ENCODE measurements around the gene CYP2A13.
"Not testable (repeated sequence)": the region's sequence is repeated elsewhere in the genome, so short reads cannot be mapped to it uniquely, and the experiment has no call there.

Gene CYP2A13, protein sequence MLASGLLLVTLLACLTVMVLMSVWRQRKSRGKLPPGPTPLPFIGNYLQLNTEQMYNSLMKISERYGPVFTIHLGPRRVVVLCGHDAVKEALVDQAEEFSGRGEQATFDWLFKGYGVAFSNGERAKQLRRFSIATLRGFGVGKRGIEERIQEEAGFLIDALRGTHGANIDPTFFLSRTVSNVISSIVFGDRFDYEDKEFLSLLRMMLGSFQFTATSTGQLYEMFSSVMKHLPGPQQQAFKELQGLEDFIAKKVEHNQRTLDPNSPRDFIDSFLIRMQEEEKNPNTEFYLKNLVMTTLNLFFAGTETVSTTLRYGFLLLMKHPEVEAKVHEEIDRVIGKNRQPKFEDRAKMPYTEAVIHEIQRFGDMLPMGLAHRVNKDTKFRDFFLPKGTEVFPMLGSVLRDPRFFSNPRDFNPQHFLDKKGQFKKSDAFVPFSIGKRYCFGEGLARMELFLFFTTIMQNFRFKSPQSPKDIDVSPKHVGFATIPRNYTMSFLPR

DNA sequence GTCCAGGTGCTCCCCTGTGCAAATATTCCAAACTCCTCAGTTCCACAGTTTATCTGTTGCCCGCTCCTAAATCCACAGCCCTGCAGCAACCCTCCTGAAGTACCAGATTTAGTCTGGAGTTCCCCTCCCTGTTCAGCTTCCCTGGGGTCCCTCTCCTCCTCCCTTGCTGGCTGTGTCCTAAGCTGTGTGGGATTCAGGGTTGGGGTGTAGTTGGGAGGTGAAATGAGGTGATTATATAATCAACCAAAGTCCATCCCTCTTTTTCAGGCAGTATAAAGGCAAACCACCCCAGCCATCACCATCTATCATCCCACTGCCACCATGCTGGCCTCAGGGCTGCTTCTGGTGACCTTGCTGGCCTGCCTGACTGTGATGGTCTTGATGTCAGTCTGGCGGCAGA, at the start of gene CYP2A13:
CYP2A13 (plus strand) TSS at position 301 of the 400 bp plus-strand sequence; CDS start at position 322, 21 bp downstream.
- no peak for DNase-seq

DNA sequence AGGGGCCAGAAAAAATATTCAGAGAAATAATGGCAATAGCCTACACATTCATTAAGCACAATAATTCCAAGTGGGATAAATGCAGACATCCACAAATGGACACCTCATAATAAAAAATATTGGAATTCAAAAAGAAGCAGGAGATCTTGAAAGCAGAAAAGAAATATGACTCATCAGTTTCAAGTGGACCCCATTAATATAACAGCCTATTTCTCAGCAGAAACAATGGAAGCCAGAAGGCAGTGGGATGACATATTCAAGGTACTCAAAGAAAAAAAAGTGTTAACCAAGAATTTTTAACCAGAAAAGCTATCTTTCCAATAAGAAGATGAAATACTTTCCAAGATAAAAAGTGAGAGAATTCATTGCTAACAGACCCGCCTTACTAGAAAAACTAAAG, 48.4 kb upstream of the CYP2A13 start:
- no peak for DNase-seq

DNA sequence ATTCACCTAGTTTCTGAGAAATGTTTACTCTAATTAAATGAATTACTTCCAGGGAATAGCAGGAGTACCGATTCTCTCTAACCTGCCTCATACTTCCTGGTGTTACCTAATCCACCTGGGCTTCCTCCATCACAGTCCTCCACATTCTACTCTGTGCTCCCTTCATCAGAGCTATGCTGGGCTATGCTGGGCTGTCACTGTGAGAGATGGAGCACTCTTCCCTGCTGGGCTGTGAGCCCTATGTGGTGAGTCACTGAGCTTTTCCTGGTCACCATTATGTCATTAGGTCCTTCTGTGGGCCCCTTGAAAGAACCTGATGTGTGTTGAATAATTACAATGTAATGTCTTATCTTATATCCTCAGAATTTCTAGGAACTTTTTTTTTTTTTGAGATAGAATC, 43.2 kb upstream of the CYP2A13 start:
- not testable (repeated sequence) for DNase-seq

DNA sequence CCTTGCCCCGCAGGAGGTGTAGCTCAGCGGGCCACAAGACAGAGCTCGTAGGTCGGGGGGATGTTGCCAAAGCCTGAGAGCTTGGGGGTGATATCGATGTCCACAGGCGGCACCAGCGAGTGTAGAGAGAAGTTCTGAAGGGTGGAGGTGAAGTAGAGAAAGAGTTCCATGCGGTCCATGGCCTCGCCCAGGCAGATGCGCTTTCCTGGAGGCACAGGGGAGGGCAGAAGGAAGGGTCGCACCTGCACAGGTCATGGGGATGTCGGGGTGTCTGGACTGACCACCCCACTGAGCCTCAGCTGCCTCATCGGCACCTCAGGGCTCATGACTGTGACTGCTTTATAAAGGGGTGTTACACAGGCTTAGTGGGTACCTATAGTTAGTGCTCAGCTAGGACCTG, 37.8 kb upstream of the CYP2A13 start:
- no peak for DNase-seq

DNA sequence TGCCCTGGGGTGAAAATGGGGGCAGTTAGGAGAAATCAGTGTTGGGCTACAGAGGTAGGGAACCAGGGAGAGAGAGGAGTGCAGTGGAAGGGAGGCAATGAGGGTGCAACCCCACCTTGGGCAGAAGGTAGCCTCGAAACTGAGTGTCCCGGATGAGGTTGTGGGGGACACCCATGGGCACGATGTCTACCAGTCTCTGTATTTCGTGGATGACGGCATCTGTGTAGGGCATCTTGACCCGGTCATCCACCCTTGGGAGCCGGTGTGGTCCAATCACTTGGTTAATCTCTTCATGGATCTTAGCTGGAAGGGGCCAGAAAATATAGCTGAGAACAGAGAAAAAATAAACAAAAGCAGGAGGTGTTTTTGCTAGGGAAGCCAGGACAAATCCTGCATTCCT, 36.1 kb upstream of the CYP2A13 start:
- DNase-seq = not testable (repeated sequence)

DNA sequence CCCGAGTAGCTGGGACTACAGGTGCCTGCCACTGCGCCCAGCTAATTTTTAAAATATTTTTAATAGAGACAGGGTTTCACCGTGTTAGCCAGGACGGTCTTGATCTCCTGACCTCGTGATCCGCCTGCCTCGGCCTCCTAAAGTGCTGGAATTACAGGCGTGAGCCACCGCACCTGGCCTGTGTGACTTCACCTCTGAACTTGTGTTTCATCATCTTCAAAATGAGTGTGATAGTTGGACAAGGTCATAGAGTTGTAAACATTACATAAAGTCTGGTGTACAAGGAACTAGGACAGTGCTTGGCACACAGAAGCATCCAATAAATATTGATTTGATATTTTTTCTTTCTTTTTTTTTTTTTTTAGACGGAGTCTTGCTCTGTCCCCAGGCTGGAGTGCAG, 34.9 kb upstream of the CYP2A13 start:
- not testable (repeated sequence) for DNase-seq

DNA sequence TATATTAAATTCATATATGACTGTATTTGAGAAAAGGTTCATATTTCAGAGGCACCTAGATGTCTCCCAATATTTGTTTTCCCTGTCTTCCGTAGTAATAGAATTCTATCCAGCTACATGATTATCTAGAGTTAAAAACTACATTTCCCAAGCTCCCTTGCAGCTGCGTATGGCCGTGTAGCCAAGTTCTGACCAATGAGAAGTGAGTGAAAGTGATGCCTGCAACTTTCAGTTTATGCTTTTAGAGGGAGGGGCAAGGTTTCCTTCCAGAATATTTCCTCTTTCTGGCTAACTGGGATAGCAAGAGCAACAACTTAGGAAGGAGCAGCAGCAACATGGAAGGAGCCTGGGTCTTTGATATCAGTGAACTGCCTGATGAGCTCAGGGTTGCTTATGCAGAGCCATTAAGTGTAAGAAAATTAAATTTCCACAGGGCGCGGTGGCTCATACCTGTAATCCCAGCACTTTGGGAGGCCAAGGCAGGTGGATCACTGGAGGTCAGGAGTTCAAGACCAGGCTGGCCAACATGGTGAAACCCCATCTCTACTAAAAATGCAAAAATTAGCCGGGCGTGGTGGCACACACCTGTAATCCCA, 23.2 kb upstream of the CYP2A13 start:
- peak; percentile 6 for DNase-seq

DNA sequence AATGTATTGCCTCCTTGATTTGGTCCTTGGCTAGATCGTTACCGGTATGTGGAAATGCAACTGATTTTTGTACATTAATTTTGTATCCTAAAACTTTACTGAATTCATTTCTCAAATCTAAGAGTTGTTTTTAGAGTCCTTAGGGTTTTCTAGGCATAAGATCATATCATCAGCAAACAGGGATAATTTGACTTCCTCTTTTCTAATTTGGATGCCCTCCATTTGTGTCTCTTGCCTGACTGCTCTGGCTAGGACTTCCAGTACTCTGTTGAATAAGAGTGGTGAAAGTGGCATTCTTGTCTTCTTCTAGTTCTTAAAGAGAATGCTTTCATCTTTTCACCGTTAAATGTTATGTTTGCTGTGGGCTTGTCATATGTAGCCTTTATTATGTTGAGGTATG, 12.0 kb upstream of the CYP2A13 start:
- no peak for DNase-seq

DNA sequence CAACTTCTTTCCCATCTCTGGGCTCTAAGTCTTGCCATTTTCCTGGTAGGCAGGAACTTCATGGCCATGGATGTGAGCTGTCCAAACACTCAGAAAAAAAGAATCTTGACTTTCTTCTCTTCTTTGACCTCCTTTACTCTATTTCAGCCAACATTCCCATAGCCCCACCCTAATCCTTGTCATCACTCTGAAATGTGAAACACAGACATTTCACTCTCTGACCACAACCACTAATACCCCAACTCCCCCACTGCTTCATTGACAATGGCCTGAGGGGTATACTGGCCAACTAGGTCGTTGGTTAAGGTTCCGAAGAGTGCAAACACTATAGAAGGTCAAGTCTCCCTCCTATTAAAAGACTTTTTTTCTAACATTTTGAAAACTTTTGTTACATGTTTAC, 4.7 kb upstream of the CYP2A13 start:
- no peak for DNase-seq

DNA sequence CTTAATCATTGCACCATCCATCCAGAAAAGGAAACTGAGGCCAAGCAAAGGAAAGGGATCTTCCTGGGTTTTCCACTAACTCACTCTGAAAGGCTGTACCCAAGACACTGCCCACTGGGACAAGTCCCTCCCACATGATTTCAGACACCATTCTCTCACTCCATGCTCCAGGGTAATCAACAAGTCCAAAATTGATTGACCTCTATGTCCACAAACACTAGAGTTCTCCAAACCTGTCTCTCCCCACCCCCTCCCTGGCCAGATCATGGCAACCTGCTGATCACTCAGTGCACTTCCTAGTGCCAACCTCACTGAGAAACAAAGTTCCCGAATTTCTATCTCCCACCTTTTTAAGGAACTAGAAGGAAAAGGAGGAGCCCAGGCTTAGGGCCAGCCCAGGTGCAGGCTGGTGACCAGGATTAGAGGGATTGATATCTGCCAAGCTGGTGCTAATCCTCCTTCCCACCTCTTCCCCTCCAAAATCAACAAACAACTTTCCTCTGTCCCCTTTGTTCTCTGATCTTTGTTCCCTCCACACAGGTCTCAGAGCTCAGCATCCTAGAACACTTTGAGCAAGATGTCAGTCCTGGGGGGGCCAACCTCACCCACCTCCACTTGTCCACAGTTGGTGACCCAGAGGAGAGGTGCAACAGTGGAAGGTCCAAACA, 2.4 kb upstream of the CYP2A13 start:
- DNase-seq = no peak

DNA sequence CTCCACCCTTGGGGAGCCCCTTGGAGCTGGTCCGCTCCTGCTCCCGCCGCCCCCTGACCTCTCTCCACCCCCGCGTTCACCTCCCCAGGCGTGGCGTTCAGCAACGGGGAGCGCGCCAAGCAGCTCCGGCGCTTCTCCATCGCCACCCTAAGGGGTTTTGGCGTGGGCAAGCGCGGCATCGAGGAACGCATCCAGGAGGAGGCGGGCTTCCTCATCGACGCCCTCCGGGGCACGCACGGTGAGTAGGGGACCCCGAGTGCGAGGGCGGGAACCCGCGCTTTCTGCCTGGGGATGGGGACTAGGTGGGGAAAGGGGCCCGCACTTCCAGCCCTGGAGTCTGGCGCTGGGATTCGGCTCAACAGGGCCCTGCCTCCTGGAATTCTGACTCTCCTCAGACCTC, 1.7 kb downstream of the CYP2A13 start:
- DNase-seq = no peak

DNA sequence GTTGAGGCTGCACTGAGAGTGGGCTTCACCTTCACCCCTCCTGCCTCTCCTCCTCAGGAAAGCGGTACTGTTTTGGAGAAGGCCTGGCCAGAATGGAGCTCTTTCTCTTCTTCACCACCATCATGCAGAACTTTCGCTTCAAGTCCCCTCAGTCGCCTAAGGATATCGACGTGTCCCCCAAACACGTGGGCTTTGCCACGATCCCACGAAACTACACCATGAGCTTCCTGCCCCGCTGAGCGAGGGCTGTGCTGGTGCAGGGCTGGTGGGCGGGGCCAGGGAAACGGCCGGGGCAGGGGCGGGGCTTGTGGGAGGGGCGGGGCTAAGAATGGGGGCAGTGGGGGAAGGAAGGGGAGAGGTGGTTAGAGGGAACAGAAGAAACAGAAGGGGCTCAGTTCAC, 7.5 kb downstream of the CYP2A13 start:
- DNase-seq = no peak

DNA sequence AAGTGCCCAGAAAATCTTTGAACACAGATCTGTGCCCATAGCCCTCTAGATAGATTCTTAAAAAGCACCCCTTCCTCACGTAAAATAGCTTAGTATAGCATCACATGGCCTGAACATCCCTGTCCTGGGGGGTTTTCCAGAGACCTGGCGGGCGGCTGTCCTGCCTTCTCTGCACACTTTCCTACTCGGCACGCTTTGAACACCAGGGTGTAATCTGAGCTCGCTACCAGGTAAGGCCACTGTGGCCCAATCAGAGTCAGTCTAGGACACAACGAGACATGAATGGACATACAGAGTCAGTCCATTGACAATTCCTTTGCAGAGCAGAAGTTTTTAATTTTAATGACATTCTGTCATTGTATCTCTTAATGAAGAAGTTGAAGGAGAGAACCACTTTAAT, 8.1 kb downstream of the CYP2A13 start:
- no peak for DNase-seq

DNA sequence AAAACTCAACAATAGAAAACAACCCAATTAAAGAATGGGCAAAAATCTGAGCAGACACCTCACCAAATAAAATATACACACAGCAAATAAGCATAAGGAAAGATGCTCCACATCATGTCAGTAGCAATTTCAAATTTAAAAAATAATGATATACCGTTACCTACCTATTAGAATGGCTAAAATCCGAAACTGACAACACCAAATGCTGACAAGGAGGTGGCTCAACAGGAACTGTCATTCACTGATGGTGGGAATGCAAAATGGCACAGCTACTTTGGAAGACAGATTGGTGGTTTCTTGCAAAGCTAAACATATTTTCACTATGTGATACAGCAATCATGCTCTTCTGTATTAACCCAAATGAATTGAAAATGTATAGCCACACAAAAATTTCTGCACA, 9.1 kb downstream of the CYP2A13 start:
- no peak for DNase-seq

DNA sequence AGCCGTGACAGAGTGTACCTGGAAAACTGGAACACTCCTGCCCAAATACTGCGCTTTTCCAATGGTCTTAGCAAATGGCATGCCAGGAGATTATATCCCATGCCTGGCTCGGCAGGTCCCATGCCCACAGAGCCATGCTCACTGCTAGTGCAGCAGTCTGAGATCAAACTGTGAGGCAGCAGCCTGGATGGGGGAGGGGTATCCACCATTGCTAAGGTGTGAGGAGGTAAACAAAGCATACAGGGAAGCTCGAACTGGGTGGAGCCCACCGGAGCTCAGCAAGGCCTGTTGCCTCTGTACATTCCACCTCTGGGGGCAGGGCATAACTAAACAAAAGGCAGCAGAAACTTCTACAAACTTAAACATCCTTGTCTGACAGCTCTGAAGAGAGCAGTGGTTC, 10.5 kb downstream of the CYP2A13 start:
- no peak for DNase-seq

DNA sequence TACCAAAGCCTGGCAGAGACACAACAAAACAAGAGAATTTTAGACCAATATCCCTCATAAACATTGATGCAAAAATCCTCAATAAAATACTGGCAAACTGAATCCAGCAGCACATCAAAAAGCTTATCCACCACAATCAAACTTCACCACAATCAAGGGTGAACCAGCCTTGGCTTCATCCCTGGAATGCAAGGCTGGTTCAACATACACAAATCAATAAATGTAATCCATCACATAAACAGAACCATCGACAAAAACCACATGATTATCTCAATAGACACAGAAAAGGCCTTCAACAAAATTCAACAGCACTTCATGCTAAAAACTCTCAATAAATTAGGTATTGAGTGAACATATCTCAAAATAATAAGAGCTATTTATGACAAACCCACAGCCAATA, 14.0 kb downstream of the CYP2A13 start:
- not testable (repeated sequence) for DNase-seq

DNA sequence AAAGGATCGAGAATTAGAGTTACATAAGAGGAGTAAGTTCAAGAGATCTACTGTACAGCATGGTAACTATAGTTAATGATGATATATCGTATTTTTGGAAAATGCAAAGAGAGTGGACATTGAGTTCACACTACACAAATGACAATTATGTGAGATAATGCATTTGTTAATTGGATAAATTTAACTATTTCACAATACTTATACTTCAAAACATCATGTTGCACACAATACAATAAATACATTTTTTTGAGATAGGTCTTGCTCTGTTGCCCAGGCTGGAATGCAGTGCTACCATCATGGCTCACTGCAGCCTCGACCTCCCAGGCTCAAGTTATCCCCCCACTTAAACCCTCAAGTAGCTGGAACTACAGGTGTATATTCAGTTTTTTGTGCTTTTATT, 17.9 kb downstream of the CYP2A13 start:
- no peak for DNase-seq

DNA sequence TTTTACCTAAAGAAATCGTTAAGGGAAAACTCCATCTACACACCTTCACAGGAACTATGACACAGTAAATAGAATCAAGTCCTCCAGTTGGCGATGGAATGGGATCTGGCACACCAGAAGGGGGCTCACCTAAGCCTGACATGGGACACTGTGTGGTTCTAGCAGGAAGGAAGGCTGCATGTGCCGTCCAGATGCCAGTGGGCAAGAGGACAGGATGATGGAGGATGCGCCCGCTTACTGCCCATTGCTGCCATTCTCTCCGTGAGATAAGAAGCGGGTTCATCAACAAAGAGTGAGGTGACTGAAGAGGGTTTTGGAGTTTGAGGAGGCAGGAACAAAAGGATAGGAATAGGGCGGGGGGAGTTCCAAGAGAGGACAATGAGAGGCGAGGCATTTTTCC, 23.0 kb downstream of the CYP2A13 start:
- no peak for DNase-seq

DNA sequence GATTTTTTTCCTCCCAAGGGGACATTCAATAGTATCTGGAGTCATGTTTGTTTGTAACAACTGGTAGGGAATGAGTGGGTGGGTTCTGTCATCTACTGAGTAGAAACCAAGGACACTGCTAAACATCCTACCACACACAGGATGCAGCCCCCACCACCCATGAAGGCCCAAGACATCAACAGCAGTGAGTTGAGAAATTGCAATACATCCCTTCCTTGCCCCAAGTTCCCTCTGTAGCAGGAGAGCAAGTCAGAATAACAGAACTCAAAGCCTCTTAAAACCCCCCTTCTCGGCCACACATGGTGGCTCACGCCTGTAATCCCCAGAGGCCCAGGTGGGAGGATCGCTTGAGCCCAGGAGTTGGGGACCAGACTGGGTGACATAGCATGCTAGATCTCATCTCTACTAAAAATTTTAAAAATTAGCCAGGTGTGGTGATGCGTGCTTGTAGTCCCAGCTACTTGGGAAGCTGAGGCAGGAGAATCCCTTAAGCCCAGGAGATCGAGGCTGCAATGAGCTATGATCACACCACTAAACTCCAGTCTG, 23.6 kb downstream of the CYP2A13 start:
- DNase-seq = no peak

DNA sequence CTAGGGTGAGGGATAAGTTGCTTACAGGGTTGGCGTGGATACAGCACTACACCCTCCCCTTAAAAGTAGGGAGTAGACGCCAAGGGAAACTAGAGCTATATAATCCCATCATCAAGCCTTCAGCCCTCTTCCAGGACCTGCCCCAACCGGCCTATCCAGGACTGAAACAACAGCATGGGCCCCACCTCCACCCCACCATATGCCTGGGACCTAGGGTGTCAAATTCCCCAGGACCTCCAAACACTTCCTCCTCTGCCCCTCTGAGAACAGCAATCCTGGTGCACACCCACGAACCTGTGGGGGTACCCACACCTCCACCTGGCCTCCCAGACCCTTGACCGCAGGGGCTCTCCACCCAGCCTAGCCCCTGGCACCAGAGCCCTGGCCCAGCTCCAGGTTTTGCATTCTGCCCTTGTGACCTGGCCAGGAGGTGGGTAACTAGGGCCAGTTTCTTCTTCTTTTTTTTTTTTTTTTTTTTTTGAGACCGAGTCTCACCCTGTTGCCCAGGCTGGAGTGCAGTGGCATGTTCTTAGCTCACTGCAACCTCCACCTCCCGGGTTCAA, 24.6 kb downstream of the CYP2A13 start:
- DNase-seq = no peak

DNA sequence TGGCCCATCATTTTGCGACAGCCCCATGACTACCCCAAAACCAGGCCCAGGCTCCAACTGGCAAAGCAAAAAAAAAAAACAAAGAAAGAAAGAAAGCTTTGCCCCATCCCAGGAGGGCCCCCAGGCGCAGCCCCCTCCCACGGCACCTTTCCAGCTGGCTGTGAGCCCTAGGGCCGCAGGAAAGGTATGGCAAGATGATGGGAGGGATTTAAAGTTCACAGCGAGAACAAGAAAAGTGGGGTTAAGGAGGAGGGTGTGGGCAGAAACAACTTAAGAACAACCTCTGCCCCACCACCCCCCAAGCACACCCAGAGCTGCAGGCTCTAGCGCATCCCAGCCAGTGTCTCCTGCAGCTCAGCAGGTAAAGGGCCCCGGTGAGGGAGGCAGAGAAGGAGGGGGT, 25.9 kb downstream of the CYP2A13 start, which contains the start of gene CYP2F1:
CYP2F1 (plus strand) TSS at position 301 of the 400 bp plus-strand sequence. CDS start 1,757 bp downstream, outside the sequence.
- no peak for DNase-seq

DNA sequence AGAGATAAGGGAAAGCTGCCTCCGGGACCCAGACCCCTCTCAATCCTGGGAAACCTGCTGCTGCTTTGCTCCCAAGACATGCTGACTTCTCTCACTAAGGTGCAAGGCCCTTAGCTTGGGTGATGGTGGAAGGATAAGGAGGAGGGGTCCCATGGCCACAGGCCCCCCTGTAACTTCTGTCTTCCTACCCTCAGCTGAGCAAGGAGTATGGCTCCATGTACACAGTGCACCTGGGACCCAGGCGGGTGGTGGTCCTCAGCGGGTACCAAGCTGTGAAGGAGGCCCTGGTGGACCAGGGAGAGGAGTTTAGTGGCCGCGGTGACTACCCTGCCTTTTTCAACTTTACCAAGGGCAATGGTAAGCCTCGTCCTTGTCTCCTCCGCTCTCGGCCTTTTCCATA, 28.0 kb downstream of the CYP2A13 start:
- no peak for DNase-seq

Measured in eye (tissue), 1 donor.